Measurements from ENCODE around the gene KRTAP9-3. TPM values are rescaled to one million over a fixed set of nuclear protein-coding genes. Genes with fewer than 3 reads are reported as not detected.
"Not testable (repeated sequence)": the region's sequence is repeated elsewhere in the genome, so short reads cannot be mapped to it uniquely, and the experiment has no call there.

Gene KRTAP9-3
- total and polyA plus RNA-seq, 2 donors (not counting 3 experiments of a cell fraction or from before 2014, with no cell fraction given), result not detected

DNA sequence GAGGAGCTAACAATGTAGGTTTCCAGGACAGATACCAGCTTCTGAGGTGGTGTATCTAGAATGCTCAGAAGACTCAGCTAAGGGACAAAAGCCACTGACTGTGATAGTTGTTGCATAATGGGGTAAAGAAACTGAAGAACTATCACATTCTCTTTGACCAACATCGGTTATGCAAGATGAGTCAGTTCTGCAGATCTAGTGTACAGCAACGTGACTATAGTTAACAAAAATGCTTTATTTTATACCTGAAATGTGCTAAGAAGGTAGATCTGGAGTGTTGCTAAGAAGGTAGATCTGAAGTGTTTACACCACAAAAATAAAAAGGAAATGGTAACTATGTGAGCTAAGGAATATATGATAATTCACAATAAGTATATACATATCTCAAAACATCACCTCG lies 35.5 kb downstream of the KRTAP9-3 start:
- no peak overlapping the region for H3K27ac ChIP-seq (ENCODE audit: insufficient read depth, low read depth, low read length)
- H3K9me1 ChIP-seq (replicated peaks; ENCODE audit: control insufficient read depth, extremely low read depth, insufficient read depth, low read length), result no peaks in the 10 kb centered on the region
- H4K20me1 ChIP-seq (replicated peaks; ENCODE audit: control insufficient read depth, extremely low read depth, insufficient read depth, low read length), result no peaks in the 10 kb centered on the region
- DNase-seq (ENCODE audit: low read depth, low spot score) (no peak), FAIRE-seq (no peak)
- no peak for TF ChIP-seq EZH2 (IDR thresholded peaks at IDR 0.05; ENCODE audit: borderline replicate concordance, low read depth, low read length, severe bottlenecking)
- TF ChIP-seq, protein P1, sequence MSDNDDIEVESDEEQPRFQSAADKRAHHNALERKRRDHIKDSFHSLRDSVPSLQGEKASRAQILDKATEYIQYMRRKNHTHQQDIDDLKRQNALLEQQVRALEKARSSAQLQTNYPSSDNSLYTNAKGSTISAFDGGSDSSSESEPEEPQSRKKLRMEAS (IDR thresholded peaks at IDR 0.05; ENCODE audit: insufficient read depth, insufficient read length), result no peak
- no peak for TF ChIP-seq JUN (IDR thresholded peaks at IDR 0.05; ENCODE audit: borderline replicate concordance, insufficient read depth, insufficient read length, low read depth)
- TF ChIP-seq POLR2A (IDR thresholded peaks at IDR 0.05; ENCODE audit: low read depth, low read length), result no peak
- no peak for TF ChIP-seq POLR2AphosphoS5 (IDR thresholded peaks at IDR 0.05; ENCODE audit: insufficient read depth, low read depth, low read length)
- TF ChIP-seq, protein P2, sequence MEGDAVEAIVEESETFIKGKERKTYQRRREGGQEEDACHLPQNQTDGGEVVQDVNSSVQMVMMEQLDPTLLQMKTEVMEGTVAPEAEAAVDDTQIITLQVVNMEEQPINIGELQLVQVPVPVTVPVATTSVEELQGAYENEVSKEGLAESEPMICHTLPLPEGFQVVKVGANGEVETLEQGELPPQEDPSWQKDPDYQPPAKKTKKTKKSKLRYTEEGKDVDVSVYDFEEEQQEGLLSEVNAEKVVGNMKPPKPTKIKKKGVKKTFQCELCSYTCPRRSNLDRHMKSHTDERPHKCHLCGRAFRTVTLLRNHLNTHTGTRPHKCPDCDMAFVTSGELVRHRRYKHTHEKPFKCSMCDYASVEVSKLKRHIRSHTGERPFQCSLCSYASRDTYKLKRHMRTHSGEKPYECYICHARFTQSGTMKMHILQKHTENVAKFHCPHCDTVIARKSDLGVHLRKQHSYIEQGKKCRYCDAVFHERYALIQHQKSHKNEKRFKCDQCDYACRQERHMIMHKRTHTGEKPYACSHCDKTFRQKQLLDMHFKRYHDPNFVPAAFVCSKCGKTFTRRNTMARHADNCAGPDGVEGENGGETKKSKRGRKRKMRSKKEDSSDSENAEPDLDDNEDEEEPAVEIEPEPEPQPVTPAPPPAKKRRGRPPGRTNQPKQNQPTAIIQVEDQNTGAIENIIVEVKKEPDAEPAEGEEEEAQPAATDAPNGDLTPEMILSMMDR (IDR thresholded peaks at IDR 0.05; ENCODE audit: extremely low read depth in 1 of 2, insufficient read depth in 1 of 2, low read depth in 1 of 2, low read length in 2 of 2), result no peak
- TF ChIP-seq GATA2 (IDR thresholded peaks at IDR 0.05; ENCODE audit: insufficient read depth, insufficient read length, low read depth, low read length), result no peak
- TF ChIP-seq MYC (IDR thresholded peaks at IDR 0.05; ENCODE audit: low read depth, low read length), result no peak
- no peak for TF ChIP-seq FOS (IDR thresholded peaks at IDR 0.05; ENCODE audit: borderline replicate concordance, insufficient read depth, low read length)
- no peaks in the 10 kb centered on the region for H3K36me3 ChIP-seq (ENCODE audit: control insufficient read depth in 2 of 2, extremely low read depth in 1 of 2, insufficient read depth in 2 of 2, low read length in 2 of 2)
- no peak overlapping the region for H3K9ac ChIP-seq (replicated peaks; ENCODE audit: extremely low read depth, insufficient read depth, low read length)
- no peak overlapping the region for H3K4me2 ChIP-seq (ENCODE audit: insufficient read depth, low read length)
- no peaks in the 10 kb centered on the region for H3K79me2 ChIP-seq (ENCODE audit: control insufficient read depth, insufficient read depth, low read length)
- POLR2A ChIA-PET, result no interaction called here
- H3K9me3 ChIP-seq (replicated peaks; ENCODE audit: control insufficient read depth, insufficient read depth, low read length), result no peaks in the 10 kb centered on the region
- intact Hi-C loops (cut with micrococcal nuclease) (no loop called here), dilution Hi-C loops (cut with MboI; ENCODE audit: extremely low pct_ligation_motif_present, low sequenced_read_pairs) (no loop called here)
- no peaks in the 10 kb centered on the region for H3K27me3 ChIP-seq (ENCODE audit: control insufficient read depth in 2 of 2, insufficient read depth in 2 of 2, low read length in 2 of 2)
- no peak overlapping the region for H3K4me3 ChIP-seq (replicated peaks in 1 of 3; ENCODE audit: insufficient read depth in 1 of 3, low read depth in 1 of 3, low read length in 3 of 3)
- no TSS peak for BruUV-seq (replicated peaks)
- H2AFZ ChIP-seq (ENCODE audit: low read depth, low read length), result no peak overlapping the region
- no peaks in the 10 kb centered on the region for H3K4me1 ChIP-seq (ENCODE audit: control insufficient read depth, extremely low read depth, insufficient read depth, low read length)
- CTCF ChIA-PET, result no interaction called here

DNA sequence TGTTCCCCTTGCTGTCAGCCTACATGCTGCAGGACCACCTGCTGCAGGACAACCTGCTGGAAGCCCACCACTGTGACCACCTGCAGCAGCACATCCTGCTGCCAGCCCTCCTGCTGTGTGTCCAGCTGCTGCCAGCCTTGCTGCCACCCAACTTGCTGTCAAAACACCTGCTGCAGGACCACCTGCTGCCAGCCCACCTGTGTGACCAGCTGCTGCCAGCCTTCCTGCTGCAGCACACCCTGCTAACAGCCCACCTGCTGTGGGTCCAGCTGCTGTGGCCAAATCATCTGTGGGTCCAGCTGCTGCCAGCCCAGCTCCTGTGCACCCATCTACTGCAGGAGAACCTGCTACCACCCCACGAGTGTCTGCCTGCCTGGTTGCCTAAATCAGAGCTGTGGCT lies 39.1 kb downstream of the KRTAP9-3 start:
- H3K9me3 ChIP-seq (replicated peaks; ENCODE audit: control insufficient read depth, insufficient read depth, low read length); H3K4me3 ChIP-seq (replicated peaks in 1 of 3; ENCODE audit: insufficient read depth in 1 of 3, low read depth in 1 of 3, low read length in 3 of 3); H3K27ac ChIP-seq (ENCODE audit: insufficient read depth, low read depth, low read length); H3K9ac ChIP-seq (replicated peaks; ENCODE audit: extremely low read depth, insufficient read depth, low read length); BruUV-seq (replicated peaks); CTCF ChIA-PET; H3K4me2 ChIP-seq (ENCODE audit: insufficient read depth, low read length); POLR2A ChIA-PET; intact Hi-C loops (cut with micrococcal nuclease); H2AFZ ChIP-seq (ENCODE audit: low read depth, low read length); H3K36me3 ChIP-seq (ENCODE audit: control insufficient read depth in 2 of 2, extremely low read depth in 1 of 2, insufficient read depth in 2 of 2, low read length in 2 of 2); H3K9me1 ChIP-seq (replicated peaks; ENCODE audit: control insufficient read depth, extremely low read depth, insufficient read depth, low read length); H3K27me3 ChIP-seq (ENCODE audit: control insufficient read depth in 2 of 2, insufficient read depth in 2 of 2, low read length in 2 of 2); DNase-seq (ENCODE audit: low read depth, low spot score); H4K20me1 ChIP-seq (replicated peaks; ENCODE audit: control insufficient read depth, extremely low read depth, insufficient read depth, low read length); dilution Hi-C loops (cut with MboI; ENCODE audit: extremely low pct_ligation_motif_present, low sequenced_read_pairs); H3K4me1 ChIP-seq (ENCODE audit: control insufficient read depth, extremely low read depth, insufficient read depth, low read length); FAIRE-seq; H3K79me2 ChIP-seq (ENCODE audit: control insufficient read depth, insufficient read depth, low read length): not testable (repeated sequence)
